ENCODE data around the gene SCARB1.
"Not testable (repeated sequence)": the region's sequence is repeated elsewhere in the genome, so short reads cannot be mapped to it uniquely, and the experiment has no call there.

Gene SCARB1

DNA sequence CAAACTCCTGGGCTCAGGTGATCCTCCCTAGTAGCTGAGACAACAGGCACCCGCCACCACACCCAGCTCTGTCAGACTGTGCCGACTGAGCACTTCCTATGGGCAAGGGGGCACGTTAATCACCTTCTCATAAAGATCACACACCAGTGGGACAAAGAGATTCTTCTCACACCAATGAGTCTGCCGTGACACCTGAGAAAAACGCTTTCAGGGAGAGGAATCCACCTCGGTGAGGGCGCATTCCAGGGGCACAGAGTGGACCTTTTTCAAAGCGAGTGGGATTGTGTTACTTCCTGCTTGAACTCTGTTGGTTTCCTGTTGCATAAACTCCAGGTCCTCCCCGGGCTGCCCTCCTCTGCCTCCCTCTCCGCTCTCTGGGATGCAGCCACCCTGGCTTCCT is 17.5 kb upstream of the SCARB1 start:
- TF ChIP-seq, protein P1, sequence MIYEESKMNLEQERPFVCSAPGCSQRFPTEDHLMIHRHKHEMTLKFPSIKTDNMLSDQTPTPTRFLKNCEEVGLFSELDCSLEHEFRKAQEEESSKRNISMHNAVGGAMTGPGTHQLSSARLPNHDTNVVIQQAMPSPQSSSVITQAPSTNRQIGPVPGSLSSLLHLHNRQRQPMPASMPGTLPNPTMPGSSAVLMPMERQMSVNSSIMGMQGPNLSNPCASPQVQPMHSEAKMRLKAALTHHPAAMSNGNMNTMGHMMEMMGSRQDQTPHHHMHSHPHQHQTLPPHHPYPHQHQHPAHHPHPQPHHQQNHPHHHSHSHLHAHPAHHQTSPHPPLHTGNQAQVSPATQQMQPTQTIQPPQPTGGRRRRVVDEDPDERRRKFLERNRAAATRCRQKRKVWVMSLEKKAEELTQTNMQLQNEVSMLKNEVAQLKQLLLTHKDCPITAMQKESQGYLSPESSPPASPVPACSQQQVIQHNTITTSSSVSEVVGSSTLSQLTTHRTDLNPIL (CRISPR knock-in tag; IDR thresholded peaks at IDR 0.05; ENCODE audit: low read depth): no peak
- TF ChIP-seq, protein P2, sequence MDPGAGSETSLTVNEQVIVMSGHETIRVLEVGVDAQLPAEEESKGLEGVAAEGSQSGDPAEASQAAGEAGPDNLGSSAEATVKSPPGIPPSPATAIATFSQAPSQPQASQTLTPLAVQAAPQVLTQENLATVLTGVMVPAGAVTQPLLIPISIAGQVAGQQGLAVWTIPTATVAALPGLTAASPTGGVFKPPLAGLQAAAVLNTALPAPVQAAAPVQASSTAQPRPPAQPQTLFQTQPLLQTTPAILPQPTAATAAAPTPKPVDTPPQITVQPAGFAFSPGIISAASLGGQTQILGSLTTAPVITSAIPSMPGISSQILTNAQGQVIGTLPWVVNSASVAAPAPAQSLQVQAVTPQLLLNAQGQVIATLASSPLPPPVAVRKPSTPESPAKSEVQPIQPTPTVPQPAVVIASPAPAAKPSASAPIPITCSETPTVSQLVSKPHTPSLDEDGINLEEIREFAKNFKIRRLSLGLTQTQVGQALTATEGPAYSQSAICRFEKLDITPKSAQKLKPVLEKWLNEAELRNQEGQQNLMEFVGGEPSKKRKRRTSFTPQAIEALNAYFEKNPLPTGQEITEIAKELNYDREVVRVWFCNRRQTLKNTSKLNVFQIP (CRISPR knock-in tag; IDR thresholded peaks at IDR 0.05; ENCODE audit: borderline replicate concordance, low read depth): no peak
- TF ChIP-seq ISL1 (CRISPR knock-in tag; IDR thresholded peaks at IDR 0.05): no peak
- TF ChIP-seq CSDC2 (CRISPR knock-in tag; IDR thresholded peaks at IDR 0.05): no peak
- TF ChIP-seq, protein P3, sequence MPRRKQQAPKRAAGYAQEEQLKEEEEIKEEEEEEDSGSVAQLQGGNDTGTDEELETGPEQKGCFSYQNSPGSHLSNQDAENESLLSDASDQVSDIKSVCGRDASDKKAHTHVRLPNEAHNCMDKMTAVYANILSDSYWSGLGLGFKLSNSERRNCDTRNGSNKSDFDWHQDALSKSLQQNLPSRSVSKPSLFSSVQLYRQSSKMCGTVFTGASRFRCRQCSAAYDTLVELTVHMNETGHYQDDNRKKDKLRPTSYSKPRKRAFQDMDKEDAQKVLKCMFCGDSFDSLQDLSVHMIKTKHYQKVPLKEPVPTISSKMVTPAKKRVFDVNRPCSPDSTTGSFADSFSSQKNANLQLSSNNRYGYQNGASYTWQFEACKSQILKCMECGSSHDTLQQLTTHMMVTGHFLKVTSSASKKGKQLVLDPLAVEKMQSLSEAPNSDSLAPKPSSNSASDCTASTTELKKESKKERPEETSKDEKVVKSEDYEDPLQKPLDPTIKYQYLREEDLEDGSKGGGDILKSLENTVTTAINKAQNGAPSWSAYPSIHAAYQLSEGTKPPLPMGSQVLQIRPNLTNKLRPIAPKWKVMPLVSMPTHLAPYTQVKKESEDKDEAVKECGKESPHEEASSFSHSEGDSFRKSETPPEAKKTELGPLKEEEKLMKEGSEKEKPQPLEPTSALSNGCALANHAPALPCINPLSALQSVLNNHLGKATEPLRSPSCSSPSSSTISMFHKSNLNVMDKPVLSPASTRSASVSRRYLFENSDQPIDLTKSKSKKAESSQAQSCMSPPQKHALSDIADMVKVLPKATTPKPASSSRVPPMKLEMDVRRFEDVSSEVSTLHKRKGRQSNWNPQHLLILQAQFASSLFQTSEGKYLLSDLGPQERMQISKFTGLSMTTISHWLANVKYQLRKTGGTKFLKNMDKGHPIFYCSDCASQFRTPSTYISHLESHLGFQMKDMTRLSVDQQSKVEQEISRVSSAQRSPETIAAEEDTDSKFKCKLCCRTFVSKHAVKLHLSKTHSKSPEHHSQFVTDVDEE (CRISPR knock-in tag; IDR thresholded peaks at IDR 0.05): no peak
- no peak for TF ChIP-seq ZC3H10 (CRISPR knock-in tag; IDR thresholded peaks at IDR 0.05)
- no peak for TF ChIP-seq ZNF70 (CRISPR knock-in tag; IDR thresholded peaks at IDR 0.05)
- no peak for TF ChIP-seq ZFP3 (CRISPR knock-in tag; IDR thresholded peaks at IDR 0.05)
- no peak for TF ChIP-seq ESRRG (CRISPR knock-in tag; IDR thresholded peaks at IDR 0.05)
- no peak for TF ChIP-seq PPARA (CRISPR knock-in tag; IDR thresholded peaks at IDR 0.05; ENCODE audit: borderline replicate concordance)
- no peak for TF ChIP-seq TCF4 (CRISPR knock-in tag; IDR thresholded peaks at IDR 0.05; ENCODE audit: borderline replicate concordance)
- TF ChIP-seq GLIS3 (CRISPR knock-in tag; IDR thresholded peaks at IDR 0.05): no peak
- TF ChIP-seq RARB (CRISPR knock-in tag; IDR thresholded peaks at IDR 0.05): no peak
- no peak for TF ChIP-seq ZFP30 (CRISPR knock-in tag; IDR thresholded peaks at IDR 0.05)

DNA sequence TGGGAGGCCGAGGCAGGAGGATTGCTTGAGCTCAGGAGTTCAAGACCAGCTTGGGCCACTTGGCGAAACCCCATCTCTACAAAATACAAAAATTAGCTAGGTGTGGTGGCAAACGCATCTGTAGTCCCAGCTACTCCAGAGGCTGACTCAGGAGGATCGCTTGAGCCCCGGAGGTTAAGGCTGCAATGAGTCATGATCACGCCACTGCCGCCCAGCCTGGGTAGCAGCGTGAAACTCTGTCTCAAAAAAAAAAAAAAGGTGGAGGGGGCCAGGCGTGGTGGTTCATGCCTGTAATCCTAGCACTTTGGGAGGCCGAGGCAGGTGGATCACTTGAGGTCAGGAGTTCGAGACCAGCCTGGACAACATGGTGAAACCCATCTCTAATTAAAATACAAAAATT is 16.7 kb upstream of the SCARB1 start:
- not testable (repeated sequence) for ATAC-seq

More for the DNA sequence above, 17.5 kb upstream of the SCARB1 start:
- no peak for ATAC-seq

DNA sequence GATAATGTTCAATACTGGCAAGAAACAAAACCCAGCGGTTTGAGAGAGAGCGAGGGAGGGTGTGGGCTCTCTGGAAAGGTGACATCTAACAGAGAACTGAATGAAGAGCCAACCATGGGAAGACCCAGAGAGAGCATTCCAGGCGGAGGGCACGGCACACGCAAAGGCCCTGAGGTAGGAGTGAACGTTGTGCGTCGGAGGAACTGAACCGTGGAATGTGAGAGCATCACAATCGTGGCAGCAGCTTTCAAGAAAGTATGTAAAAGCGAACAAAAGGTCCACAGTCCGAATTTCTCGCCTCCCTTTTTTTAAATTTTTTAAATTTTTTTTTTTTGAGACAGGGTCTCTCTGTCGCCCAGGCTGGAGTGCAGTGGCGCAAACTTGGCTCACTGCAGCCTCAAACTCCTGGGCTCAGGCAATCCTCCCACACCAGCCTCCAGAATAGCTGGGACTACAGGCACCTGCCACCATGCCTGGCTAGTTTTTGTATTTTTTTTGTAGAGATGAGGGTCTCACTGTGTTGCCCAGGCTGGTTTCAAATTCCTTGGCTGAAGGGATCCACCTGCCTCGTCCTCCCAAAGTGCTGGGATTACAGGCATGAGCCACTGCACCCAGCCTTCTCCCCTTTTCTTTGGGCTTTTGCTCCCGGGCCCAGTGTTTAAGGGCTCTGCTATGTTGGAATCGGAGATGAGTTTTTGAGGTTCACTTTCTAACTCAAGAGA is 15.3 kb upstream of the SCARB1 start:
- no peak for ATAC-seq
- TF ChIP-seq TCF4 (CRISPR knock-in tag; IDR thresholded peaks at IDR 0.05; ENCODE audit: borderline replicate concordance) (no peak), CSDC2 (CRISPR knock-in tag; IDR thresholded peaks at IDR 0.05) (no peak), ZFP30 (CRISPR knock-in tag; IDR thresholded peaks at IDR 0.05) (no peak), RARB (CRISPR knock-in tag; IDR thresholded peaks at IDR 0.05) (no peak), BACH2 (CRISPR knock-in tag; IDR thresholded peaks at IDR 0.05; ENCODE audit: borderline replicate concordance) (no peak), ZC3H10 (CRISPR knock-in tag; IDR thresholded peaks at IDR 0.05) (no peak), ZFP3 (CRISPR knock-in tag; IDR thresholded peaks at IDR 0.05) (no peak), OSR1 (CRISPR knock-in tag; IDR thresholded peaks at IDR 0.05) (no peak), ISL1 (CRISPR knock-in tag; IDR thresholded peaks at IDR 0.05) (no peak), ARNTL (CRISPR knock-in tag; IDR thresholded peaks at IDR 0.05; ENCODE audit: borderline replicate concordance, low read depth) (no peak), PPARA (CRISPR knock-in tag; IDR thresholded peaks at IDR 0.05; ENCODE audit: borderline replicate concordance) (no peak)
- TF ChIP-seq, protein P4, sequence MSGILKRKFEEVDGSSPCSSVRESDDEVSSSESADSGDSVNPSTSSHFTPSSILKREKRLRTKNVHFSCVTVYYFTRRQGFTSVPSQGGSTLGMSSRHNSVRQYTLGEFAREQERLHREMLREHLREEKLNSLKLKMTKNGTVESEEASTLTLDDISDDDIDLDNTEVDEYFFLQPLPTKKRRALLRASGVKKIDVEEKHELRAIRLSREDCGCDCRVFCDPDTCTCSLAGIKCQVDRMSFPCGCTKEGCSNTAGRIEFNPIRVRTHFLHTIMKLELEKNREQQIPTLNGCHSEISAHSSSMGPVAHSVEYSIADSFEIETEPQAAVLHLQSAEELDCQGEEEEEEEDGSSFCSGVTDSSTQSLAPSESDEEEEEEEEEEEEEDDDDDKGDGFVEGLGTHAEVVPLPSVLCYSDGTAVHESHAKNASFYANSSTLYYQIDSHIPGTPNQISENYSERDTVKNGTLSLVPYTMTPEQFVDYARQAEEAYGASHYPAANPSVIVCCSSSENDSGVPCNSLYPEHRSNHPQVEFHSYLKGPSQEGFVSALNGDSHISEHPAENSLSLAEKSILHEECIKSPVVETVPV (CRISPR knock-in tag; IDR thresholded peaks at IDR 0.05): no peak
- TF ChIP-seq, protein P1 (CRISPR knock-in tag; IDR thresholded peaks at IDR 0.05; ENCODE audit: low read depth): no peak
- TF ChIP-seq, protein P2 (CRISPR knock-in tag; IDR thresholded peaks at IDR 0.05; ENCODE audit: borderline replicate concordance, low read depth): no peak
- TF ChIP-seq, protein P3 (CRISPR knock-in tag; IDR thresholded peaks at IDR 0.05): no peak
